Colonic mucosa (tissue), 4 donors: ENCODE data around the gene PBX2. TPM values are rescaled to one million over a fixed set of nuclear protein-coding genes. Genes with fewer than 3 reads are reported as not detected.
"Not testable (repeated sequence)": the region's sequence is repeated elsewhere in the genome, so short reads cannot be mapped to it uniquely, and the experiment has no call there.

ENCODE experiments used
- DNase-seq: peaks from one replicate; pipeline ENCODE4 v3.0.0-alpha.2; 2020
- H3K27ac ChIP-seq: fragments of 200-600 bp; one replicate; pipeline ENCODE4 v1.8.0; 2021
- H3K27me3 ChIP-seq: fragments of 200-600 bp; one replicate; pipeline ENCODE4 v1.8.0; 2021
- H3K36me3 ChIP-seq: fragments of 200-600 bp; one replicate; pipeline ENCODE4 v1.8.0; 2021
- H3K4me1 ChIP-seq: fragments of 200-600 bp; one replicate; pipeline ENCODE4 v1.8.0; 2021; ENCODE audit warnings: mild to moderate bottlenecking
- H3K4me3 ChIP-seq: fragments of 200-600 bp; one replicate; pipeline ENCODE4 v1.8.0; 2021
- H3K9ac ChIP-seq, 2 donors: one replicate each; pipeline ENCODE4 v1.7.0; 2013; ENCODE audit warnings: control low read depth in 2 of 2, low read depth in 2 of 2, low read length in 2 of 2
- H3K9me3 ChIP-seq: fragments of 200-600 bp; one replicate; pipeline ENCODE4 v1.8.0; 2021
- CTCF ChIP-seq: fragments of 200-600 bp; IDR thresholded peaks from one replicate; pipeline ENCODE4 v1.8.0; 2022; ENCODE audit warnings: antibody characterized with exemption, mild to moderate bottlenecking
- intact Hi-C: fragments of 100-400 bp; cut with DNase I; formaldehyde crosslinking; loops from one replicate; pipeline ENCODE4 v1.14.1; 2022
- total RNA-seq, 2 donors: library from RNA; stranded (reverse); fragmentation: NEBNext Ultra II Directional in 1 of 2; extraction: Animal tissue kit (Norgen Biotek cat#: 25700) in 1 of 2; gene quantifications; one replicate each; pipeline ENCODE4 v1.2.1, GENCODE V29; 2021
- donor health status: healthy.
- donor health status: DM: no; HTN: no; CAD: no.
- donor health status: DM: no; HTN: no; CAD: no.

Gene PBX2
- total RNA-seq, 2 donors from 2014 or later, result 47.5 TPM

GRCh38 chr6:32187009-32187709 lies 2.8 kb downstream of the PBX2 start:
- Histone ChIP-seq H3K27me3 (no peaks in the 10 kb centered on the region), H3K9ac (no peak overlapping the region), H3K27ac (peak overlapping the region; percentile 22), H3K4me1 (no peaks in the 10 kb centered on the region), H3K36me3 (no peaks in the 10 kb centered on the region), H3K4me3 (no peak overlapping the region), H3K9me3 (no peaks in the 10 kb centered on the region)
- DNase-seq, result no peak
- no peak for TF ChIP-seq CTCF
- intact Hi-C loops, result no loop called here

GRCh38 chr6:32186151-32186840 lies 3.7 kb downstream of the PBX2 start:
- intact Hi-C loops, H3K4me1 ChIP-seq, H3K36me3 ChIP-seq, H3K9me3 ChIP-seq, H3K4me3 ChIP-seq, DNase-seq, H3K27me3 ChIP-seq: not testable (repeated sequence)
- H3K27ac ChIP-seq, result peak overlapping the region; percentile 22
- H3K9ac ChIP-seq, result peak overlapping the region in 1 of 2 donors; percentile 12

GRCh38 chr6:32185681-32186131 lies 4.3 kb downstream of the PBX2 start:
- DNase-seq, result peak; percentile 68
- H3K4me1 ChIP-seq, H3K9ac ChIP-seq, H3K27ac ChIP-seq, H3K27me3 ChIP-seq, H3K4me3 ChIP-seq, H3K36me3 ChIP-seq, H3K9me3 ChIP-seq, intact Hi-C loops: not testable (repeated sequence)

- Histone ChIP-seq H3K36me3 (peaks cover 4% of the 10 kb centered on the region), H3K4me3 (no peak within 1 kb of the TSS), H3K9me3 (no peaks in the 10 kb centered on the region), H3K27me3 (no peaks in the 10 kb centered on the region), H3K4me1 (peaks cover 3% of the 10 kb centered on the region), H3K27ac (no peak within 1 kb of the TSS), H3K9ac (no peak within 1 kb of the TSS)
- TF ChIP-seq CTCF, result no peak
- intact Hi-C loops, result no loop called here
- no peak for DNase-seq
Observed at GRCh38 chr6:32184084-32184640, 5.8 kb downstream of the PBX2 start, which contains the start of gene AGER. Gene AGER (minus strand): TSS chr6:32184253. CDS start chr6:32184222, 31 bp downstream.

- H3K9me3 ChIP-seq, result no peaks in the 10 kb centered on the region
- H3K4me3 ChIP-seq, result no peak overlapping the region
- H3K9ac ChIP-seq, result no peak overlapping the region
- intact Hi-C loops, result no loop called here
- DNase-seq, result no peak
- peaks cover 4% of the 10 kb centered on the region for H3K36me3 ChIP-seq
- no peak overlapping the region for H3K27ac ChIP-seq
- no peak for TF ChIP-seq CTCF
- no peaks in the 10 kb centered on the region for H3K27me3 ChIP-seq
- H3K4me1 ChIP-seq, result peaks cover 6% of the 10 kb centered on the region
Observed at GRCh38 chr6:32183483-32184083, 6.4 kb downstream of the PBX2 start.

- peaks cover 4% of the 10 kb centered on the region for H3K36me3 ChIP-seq
- no peaks in the 10 kb centered on the region for H3K9me3 ChIP-seq
- H3K9ac ChIP-seq, result no peak overlapping the region
- H3K4me1 ChIP-seq, result peaks cover 6% of the 10 kb centered on the region
- intact Hi-C loops, result no loop called here
- no peak overlapping the region for H3K27ac ChIP-seq
- no peak for DNase-seq
- no peaks in the 10 kb centered on the region for H3K27me3 ChIP-seq
- TF ChIP-seq CTCF, result no peak
- no peak overlapping the region for H3K4me3 ChIP-seq
Observed at GRCh38 chr6:32183030-32183429, 7.0 kb downstream of the PBX2 start.
